Activated naive CD8-positive, alpha-beta T cell treated with anti-CD3 and anti-CD28 coated beads, Interleukin-2, amount 50 U/mL, for 16 hours (primary cell): ENCODE results near the gene INIP.
"Not testable (repeated sequence)": the region's sequence is repeated elsewhere in the genome, so short reads cannot be mapped to it uniquely, and the experiment has no call there.

ENCODE experiments used
- DNase-seq: peaks from one replicate; pipeline ENCODE4 v3.0.0-alpha.2; 2020; ENCODE audit warnings: low read depth, low spot score

Gene INIP

GRCh38 chr9:112743216-112743836 lies 25.4 kb upstream of the INIP start:
- DNase-seq, result no peak

GRCh38 chr9:112734892-112735291 lies 17.0 kb upstream of the INIP start:
- DNase-seq, result no peak

- no peak for DNase-seq
Observed at GRCh38 chr9:112731971-112732370, 14.1 kb upstream of the INIP start.

- no peak for DNase-seq
Observed at GRCh38 chr9:112728401-112728800, 10.5 kb upstream of the INIP start.

- DNase-seq, result no peak
Observed at GRCh38 chr9:112726428-112726827, 8.5 kb upstream of the INIP start.

GRCh38 chr9:112725961-112726360 lies 8.0 kb upstream of the INIP start:
- no peak for DNase-seq

GRCh38 chr9:112722749-112723148 lies 4.8 kb upstream of the INIP start:
- DNase-seq, result not testable (repeated sequence)

- no peak for DNase-seq
Observed at GRCh38 chr9:112720113-112720780, 2.3 kb upstream of the INIP start.

- no peak for DNase-seq
Observed at GRCh38 chr9:112719696-112720095, 1.8 kb upstream of the INIP start.

- no peak for DNase-seq
Observed at GRCh38 chr9:112719241-112719691, 1.3 kb upstream of the INIP start.

- no peak for DNase-seq
Observed at GRCh38 chr9:112712678-112713077, 5.2 kb downstream of the INIP start.

- no peak for DNase-seq
Observed at GRCh38 chr9:112711050-112711689, 6.7 kb downstream of the INIP start.

- no peak for DNase-seq
Observed at GRCh38 chr9:112705768-112706427, 12.0 kb downstream of the INIP start.

GRCh38 chr9:112703304-112703703 lies 14.6 kb downstream of the INIP start:
- DNase-seq, result no peak

GRCh38 chr9:112700085-112700484 lies 17.8 kb downstream of the INIP start:
- DNase-seq, result no peak

GRCh38 chr9:112699230-112699629 lies 18.7 kb downstream of the INIP start:
- DNase-seq, result no peak

- no peak for DNase-seq
Observed at GRCh38 chr9:112696461-112696860, 21.5 kb downstream of the INIP start.

GRCh38 chr9:112694706-112695555 lies 23.0 kb downstream of the INIP start:
- no peak for DNase-seq

GRCh38 chr9:112689161-112689740 lies 28.7 kb downstream of the INIP start:
- no peak for DNase-seq

GRCh38 chr9:112680731-112681402 lies 37.0 kb downstream of the INIP start:
- no peak for DNase-seq

- DNase-seq, result no peak
Observed at GRCh38 chr9:112677040-112677439, 40.9 kb downstream of the INIP start.
